Esophagus squamous epithelium (tissue), 5 donors: Measurements from ENCODE around the gene VTN. TPM values are rescaled to one million over a fixed set of nuclear protein-coding genes. Genes with fewer than 3 reads are reported as not detected.

Experiments used
- DNase-seq: peaks from one replicate; lab custom pipeline; 2025; lab: John Stamatoyannopoulos, UW
- H3K27ac ChIP-seq, 4 donors: fragments of 200-600 bp; sonication (generic); one replicate each; pipeline ENCODE4 v1.5.1; 2016 to 2019; ENCODE audit warnings: mild to moderate bottlenecking in 1 of 4
- H3K27me3 ChIP-seq, 4 donors: fragments of 200-600 bp; sonication (generic); 1 replicate in 3 of 4; 2 replicates in 1 of 4; pipeline versions ENCODE4 v1.5.1 to v1.6.0; 2017 to 2021; ENCODE audit warnings: antibody characterized with exemption in 1 of 4
- H3K36me3 ChIP-seq, 3 donors: fragments of 200-600 bp; sonication (generic); one replicate each; pipeline ENCODE4 v1.5.1; 2016 to 2019
- H3K4me1 ChIP-seq, 3 donors: fragments of 200-600 bp; sonication (generic); one replicate each; pipeline ENCODE4 v1.5.1; 2017 to 2019
- H3K4me3 ChIP-seq, 4 donors: fragments of 200-600 bp; sonication (generic); 1 replicate in 3 of 4; 2 replicates in 1 of 4; pipeline ENCODE4 v1.5.1; 2016 to 2019; ENCODE audit warnings: mild to moderate bottlenecking in 2 of 4, moderate library complexity in 1 of 4
- H3K9me3 ChIP-seq, 3 donors: fragments of 200-600 bp; sonication (generic); one replicate each; pipeline ENCODE4 v1.5.1; 2016 to 2019
- POLR2A ChIP-seq, 4 donors: fragments of 450-650 bp; IDR thresholded peaks; one replicate each; pipeline ENCODE4 v1.6.1; 2017; ENCODE audit warnings: antibody characterized with exemption in 4 of 4, mild to moderate bottlenecking in 4 of 4, moderate library complexity in 3 of 4
- WGBS, 2 donors: methylation state at CpG; one replicate each; pipeline ENCODE4 v1.1.5; 2018; 5-methylcytosine and 5-hydroxymethylcytosine counted together
- intact Hi-C: fragments of 100-400 bp; cut with DNase I; formaldehyde crosslinking; loops from one replicate; pipeline ENCODE4 v1.15.0; 2022
- total RNA-seq, 4 donors: library from RNA; depleted of rRNA; stranded (reverse); fragments of >200 nt; gene quantifications; one replicate each; pipeline ENCODE4 v1.1.0, GENCODE V29; 2016
- TF ChIP-seq, protein P1 (sequence below), 6 experiments: fragments of 450-650 bp in 4 of 6; fragments of 200-600 bp in 2 of 6; sonication (generic) in 2 of 6; IDR thresholded peaks; one replicate each; pipeline ENCODE4 v1.5.1; 2016 to 2019; ENCODE audit warnings: antibody characterized with exemption in 6 of 6, mild to moderate bottlenecking in 4 of 6, moderate library complexity in 4 of 6
- donor health status: DM: yes; HTN: yes; CAD: no.

The VTN gene
- total RNA-seq, 4 donors from 2014 or later = 0.19 TPM; not detected in 3

DNA sequence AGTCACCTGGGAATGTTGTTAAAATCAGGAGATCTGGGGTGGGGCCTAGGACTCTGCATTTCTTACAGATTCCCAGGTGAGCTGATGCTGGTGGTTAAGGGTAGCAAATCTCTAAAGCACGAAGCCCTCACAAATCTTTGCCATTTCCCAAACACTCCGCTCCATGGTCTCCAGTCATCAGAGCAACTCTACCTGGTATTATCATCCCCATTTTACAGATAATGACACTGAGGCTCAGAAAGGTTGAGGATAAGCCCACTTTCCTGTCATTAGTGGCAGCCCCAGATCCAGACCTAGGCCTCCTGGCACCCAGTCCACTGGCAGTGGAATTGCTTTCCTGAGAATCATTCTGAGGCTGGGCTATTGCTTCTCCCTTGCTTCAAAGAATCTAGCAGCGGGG is 27.2 kb upstream of the VTN start:
- Histone ChIP-seq H3K36me3 (peaks cover 0 to 88% (median 11%) of the 10 kb centered on the region in 3 donors), H3K4me3 (no peak overlapping the region), H3K27ac (no peak overlapping the region), H3K27me3 (no peaks in the 10 kb centered on the region), H3K4me1 (no peaks in the 10 kb centered on the region), H3K9me3 (no peaks in the 10 kb centered on the region)
- no peak for DNase-seq
- TF ChIP-seq, protein P1, sequence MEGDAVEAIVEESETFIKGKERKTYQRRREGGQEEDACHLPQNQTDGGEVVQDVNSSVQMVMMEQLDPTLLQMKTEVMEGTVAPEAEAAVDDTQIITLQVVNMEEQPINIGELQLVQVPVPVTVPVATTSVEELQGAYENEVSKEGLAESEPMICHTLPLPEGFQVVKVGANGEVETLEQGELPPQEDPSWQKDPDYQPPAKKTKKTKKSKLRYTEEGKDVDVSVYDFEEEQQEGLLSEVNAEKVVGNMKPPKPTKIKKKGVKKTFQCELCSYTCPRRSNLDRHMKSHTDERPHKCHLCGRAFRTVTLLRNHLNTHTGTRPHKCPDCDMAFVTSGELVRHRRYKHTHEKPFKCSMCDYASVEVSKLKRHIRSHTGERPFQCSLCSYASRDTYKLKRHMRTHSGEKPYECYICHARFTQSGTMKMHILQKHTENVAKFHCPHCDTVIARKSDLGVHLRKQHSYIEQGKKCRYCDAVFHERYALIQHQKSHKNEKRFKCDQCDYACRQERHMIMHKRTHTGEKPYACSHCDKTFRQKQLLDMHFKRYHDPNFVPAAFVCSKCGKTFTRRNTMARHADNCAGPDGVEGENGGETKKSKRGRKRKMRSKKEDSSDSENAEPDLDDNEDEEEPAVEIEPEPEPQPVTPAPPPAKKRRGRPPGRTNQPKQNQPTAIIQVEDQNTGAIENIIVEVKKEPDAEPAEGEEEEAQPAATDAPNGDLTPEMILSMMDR (IDR thresholded peaks at IDR 0.05) = no peak
- TF ChIP-seq POLR2A (IDR thresholded peaks at IDR 0.05) = no peak
- intact Hi-C loops = no loop called here
- 89 to 97% methylated on average over 1 to 3 of the region's 3 CpGs for WGBS, 2 donors

DNA sequence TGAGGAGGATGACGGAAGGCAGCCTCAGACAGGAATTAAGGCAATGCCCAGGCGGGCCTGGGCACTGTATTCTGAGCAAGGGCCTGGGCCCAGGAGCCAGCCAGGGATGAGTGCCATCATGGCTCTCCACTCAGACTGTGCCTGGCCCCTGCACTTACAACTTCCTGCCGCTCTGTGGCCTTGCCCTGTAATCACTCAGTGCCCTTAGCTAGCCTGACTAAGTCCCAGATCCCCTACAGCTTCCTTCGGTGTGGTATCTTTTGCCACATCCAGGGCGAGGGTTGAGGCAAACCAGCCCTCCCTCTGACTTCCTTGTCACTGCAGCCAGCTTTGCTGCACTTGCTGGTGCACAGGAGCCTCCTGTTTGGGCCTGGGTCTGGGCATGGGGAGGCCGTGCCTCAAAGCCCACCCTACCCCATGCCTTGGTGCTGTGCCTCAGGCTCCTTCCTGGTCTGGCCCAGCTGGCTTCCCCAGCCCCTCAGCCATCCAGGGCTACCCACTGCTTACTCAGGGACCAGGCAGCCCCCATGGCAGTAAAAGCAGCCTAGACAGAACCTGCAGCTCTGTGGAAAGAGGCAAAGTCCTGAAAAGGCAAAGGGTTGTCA is 26.6 kb upstream of the VTN start:
- TF ChIP-seq, protein P1 (IDR thresholded peaks at IDR 0.05) = no peak
- TF ChIP-seq POLR2A (IDR thresholded peaks at IDR 0.05) = no peak
- DNase-seq = no peak
- Histone ChIP-seq H3K4me1 (no peaks in the 10 kb centered on the region), H3K36me3 (peaks cover 0 to 92% (median 11%) of the 10 kb centered on the region in 3 donors), H3K27me3 (no peaks in the 10 kb centered on the region), H3K27ac (no peak overlapping the region), H3K9me3 (no peaks in the 10 kb centered on the region), H3K4me3 (no peak overlapping the region)
- WGBS, 2 donors = 53 to 100% methylated on average over 1 to 3 of the region's 6 CpGs
- intact Hi-C loops = no loop called here

DNA sequence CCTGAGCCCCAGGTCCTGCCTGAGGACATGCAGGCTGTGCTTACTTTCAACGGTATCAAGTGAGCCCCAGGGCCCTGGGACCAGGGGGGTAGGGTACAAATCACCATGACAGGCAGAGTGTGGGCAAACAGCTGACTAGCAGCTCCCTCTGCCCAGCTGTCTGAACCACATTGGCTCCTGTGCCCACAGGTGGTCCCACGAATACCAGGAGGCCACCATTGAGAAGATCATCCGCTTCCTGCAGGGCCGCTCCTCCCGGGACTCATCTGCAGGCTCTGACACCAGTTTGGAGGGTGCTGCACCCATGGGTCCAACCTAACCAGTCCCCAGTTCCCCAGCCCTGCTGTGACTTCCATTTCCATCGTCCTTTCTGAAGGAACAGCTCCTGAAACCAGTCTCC is 25.9 kb upstream of the VTN start:
- intact Hi-C loops = no loop called here
- WGBS, 2 donors = 77% methylated on average over 4 of the region's 6 CpGs; no CpG with 5 or more reads in 1 of the 2 donors
- no peaks in the 10 kb centered on the region for H3K4me1 ChIP-seq
- no peaks in the 10 kb centered on the region for H3K9me3 ChIP-seq
- no peak for DNase-seq
- H3K27me3 ChIP-seq = no peaks in the 10 kb centered on the region
- H3K27ac ChIP-seq = no peak overlapping the region
- peaks cover 0 to 94% (median 11%) of the 10 kb centered on the region in 3 donors for H3K36me3 ChIP-seq
- TF ChIP-seq, protein P1 (IDR thresholded peaks at IDR 0.05) = no peak
- TF ChIP-seq POLR2A (IDR thresholded peaks at IDR 0.05) = no peak
- no peak overlapping the region for H3K4me3 ChIP-seq

DNA sequence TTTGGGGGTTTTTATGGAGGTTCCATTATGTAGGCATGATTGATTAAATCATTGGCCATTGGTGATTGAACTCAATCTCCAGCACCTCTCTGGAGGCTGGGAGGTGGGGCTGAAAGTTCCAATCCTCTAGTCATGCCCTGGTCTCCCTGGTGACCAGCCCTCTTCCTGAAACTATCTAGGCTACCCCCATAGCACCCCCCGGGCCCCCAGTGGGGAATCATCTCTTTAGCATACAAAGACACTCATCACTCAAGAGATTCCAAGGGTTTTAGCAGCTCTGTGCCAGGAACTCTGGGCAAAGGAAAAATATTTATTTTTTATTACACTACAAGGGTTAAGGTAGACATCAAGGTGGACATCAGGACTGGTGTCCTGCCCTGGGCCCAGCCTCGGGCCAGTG is 25.3 kb upstream of the VTN start:
- no peak for DNase-seq
- no peak for TF ChIP-seq POLR2A (IDR thresholded peaks at IDR 0.05)
- TF ChIP-seq, protein P1 (IDR thresholded peaks at IDR 0.05) = no peak
- H3K36me3 ChIP-seq = peaks cover 0 to 96% (median 11%) of the 10 kb centered on the region in 3 donors
- no peak overlapping the region for H3K27ac ChIP-seq
- WGBS, 2 donors = 56 to 78% methylated on average over 2 of the region's 2 CpGs
- H3K4me3 ChIP-seq = no peak overlapping the region
- intact Hi-C loops = no loop called here
- no peaks in the 10 kb centered on the region for H3K9me3 ChIP-seq
- no peaks in the 10 kb centered on the region for H3K27me3 ChIP-seq
- H3K4me1 ChIP-seq = no peaks in the 10 kb centered on the region

DNA sequence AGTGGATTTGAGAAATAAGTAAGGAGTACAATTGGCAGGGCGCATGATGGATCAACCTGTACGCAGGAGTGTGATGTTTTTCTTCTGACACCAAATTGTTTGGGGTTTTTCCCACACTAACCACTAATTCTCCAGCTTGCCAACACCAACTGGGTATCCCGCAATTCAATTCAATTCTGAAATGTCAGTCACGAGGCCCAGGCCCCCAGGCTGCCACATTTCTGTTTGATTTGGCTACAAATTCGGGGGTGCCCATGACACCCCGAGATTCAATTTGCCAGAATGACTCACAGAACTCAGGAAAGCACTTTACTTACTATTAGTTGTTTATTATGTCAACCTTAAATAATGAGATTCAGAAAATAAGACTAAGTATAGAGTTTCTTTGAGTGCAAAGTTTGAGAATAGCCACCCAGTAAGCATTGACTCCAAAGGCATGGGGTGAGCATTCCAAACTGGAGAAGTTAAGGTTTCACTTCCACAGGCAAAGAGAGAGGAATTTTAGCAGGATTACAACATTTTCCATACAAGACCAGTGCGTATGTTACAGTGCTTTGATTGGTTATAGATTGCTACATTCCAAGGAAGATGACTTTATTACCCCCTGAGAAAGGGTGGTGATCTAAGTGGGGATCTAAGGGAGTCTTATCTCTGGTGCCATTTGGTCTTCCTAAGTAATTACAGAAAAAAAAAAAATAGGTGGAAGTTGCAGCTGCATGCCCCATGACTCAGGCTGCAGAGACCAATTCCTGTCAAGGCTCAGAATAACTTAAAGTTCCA is 24.4 kb upstream of the VTN start:
- intact Hi-C loops = no loop called here
- Histone ChIP-seq H3K27me3 (no peaks in the 10 kb centered on the region), H3K4me1 (no peaks in the 10 kb centered on the region), H3K36me3 (peaks cover 0 to 97% (median 11%) of the 10 kb centered on the region in 3 donors), H3K4me3 (no peak overlapping the region), H3K9me3 (no peaks in the 10 kb centered on the region), H3K27ac (no peak overlapping the region)
- DNase-seq = no peak
- no peak for TF ChIP-seq POLR2A (IDR thresholded peaks at IDR 0.05)
- TF ChIP-seq, protein P1 (IDR thresholded peaks at IDR 0.05) = no peak
- WGBS, 2 donors = 51 to 73% methylated on average over 7 of the region's 7 CpGs
